ENCODE results near the gene RYR3.
A peak's percentile ranks its signal among the peaks of the same experiment; 100 is the strongest.

Gene RYR3

DNA sequence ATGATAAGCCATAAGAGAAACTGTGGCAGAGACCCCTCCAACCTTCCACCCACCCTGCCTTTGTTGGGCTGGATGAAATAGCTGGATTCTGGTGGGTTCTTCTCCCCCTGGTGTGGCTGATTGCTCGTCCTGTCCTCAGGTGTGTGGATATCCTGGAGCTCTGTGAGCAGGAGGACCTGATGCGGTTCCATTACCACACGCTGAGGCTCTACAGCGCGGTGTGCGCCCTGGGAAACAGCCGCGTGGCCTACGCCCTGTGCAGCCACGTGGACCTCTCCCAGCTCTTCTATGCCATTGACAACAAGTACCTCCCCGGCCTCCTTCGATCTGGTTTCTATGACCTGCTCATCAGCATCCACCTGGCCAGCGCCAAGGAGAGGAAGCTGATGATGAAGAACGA lies 351.2 kb downstream of the RYR3 start:
- DNase-seq, result no peak

- DNase-seq, result no peak
These were observed 354.2 kb downstream of the RYR3 start for GRCh38 chr15:33664947-33665346.

DNA sequence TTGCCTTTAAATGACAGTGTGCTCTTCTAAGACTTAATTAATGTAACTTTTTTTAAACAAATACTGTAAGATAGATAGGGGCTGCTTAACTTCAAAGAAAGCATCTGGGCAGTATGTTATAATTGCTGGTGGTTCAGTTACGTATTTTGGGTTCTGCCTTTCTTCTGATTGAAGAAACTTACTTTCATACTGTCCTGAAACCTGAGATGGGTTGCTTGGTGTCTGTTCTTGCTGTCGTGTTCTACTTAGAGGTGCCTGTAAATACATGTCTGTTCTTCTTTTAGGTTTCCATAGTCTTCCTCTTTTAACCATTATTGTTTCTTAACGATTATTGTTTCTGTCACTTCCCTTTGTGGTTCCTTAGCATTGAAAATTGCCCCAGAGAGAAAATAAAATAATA lies 359.8 kb downstream of the RYR3 start:
- DNase-seq, result no peak

GRCh38 chr15:33671456-33671855 lies 360.7 kb downstream of the RYR3 start:
- DNase-seq, result no peak

DNA sequence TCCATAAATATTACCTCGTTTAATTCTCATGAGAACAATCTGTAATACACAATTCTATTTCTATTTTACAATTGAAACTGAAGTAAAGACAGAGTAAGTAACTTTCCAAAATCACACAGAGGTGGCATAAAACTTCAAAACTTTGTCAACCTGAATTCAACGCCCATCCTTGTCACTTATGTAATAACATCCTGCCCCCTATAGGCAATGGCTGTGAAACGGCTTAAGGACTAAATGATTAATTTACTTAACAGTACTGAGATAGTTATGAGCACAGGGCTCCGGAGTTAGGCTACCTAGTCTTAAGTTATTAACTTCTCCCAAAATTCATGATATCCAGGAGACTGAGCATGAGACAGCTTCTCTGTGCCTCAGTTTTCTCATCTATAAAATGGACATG lies 364.5 kb downstream of the RYR3 start:
- no peak for DNase-seq

GRCh38 chr15:33677238-33677830 lies 366.6 kb downstream of the RYR3 start:
- DNase-seq, result no peak

DNA sequence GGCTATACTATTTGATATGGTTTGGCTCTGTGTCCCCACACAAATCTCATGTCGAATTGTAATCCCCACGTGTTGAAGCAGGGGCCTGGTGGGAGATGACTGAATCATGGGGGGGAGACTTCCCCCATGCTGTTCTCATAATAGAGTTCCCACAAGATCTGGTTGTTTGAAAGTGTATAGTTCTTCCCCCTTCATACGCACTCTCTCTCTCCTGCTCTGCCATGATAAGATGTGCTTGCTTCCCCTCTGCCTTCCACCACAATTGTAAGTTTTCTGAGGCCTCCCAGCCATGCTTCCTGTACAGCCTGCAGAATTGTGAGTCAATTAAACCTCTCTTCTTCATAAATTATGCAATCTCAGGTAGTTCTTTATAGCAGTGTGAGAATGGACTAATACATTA lies 367.4 kb downstream of the RYR3 start:
- no peak for DNase-seq

DNA sequence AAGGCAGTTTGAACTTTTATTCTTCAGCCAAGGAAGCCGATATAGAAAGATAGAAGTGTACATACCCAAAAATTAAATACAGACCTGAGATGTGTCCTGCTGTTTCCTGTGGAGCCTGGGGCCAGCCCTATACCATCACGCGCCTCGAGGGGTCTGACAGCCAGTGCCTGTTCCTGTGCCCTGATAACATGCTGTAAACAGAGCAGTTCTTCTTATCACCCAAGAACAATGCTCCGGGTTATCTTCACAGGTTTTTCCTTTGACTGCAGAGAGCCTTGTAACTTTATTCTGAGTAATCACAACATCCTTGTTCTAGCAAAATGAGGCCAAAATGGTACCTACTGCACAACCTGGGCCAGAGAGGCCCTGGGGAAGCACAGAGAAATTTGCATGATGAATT lies 367.8 kb downstream of the RYR3 start:
- no peak for DNase-seq

GRCh38 chr15:33679061-33679460 lies 368.3 kb downstream of the RYR3 start:
- DNase-seq, result no peak

GRCh38 chr15:33680336-33680735 lies 369.6 kb downstream of the RYR3 start:
- no peak for DNase-seq

- DNase-seq, result no peak
These were observed 382.5 kb downstream of the RYR3 start for GRCh38 chr15:33693166-33693800.

DNA sequence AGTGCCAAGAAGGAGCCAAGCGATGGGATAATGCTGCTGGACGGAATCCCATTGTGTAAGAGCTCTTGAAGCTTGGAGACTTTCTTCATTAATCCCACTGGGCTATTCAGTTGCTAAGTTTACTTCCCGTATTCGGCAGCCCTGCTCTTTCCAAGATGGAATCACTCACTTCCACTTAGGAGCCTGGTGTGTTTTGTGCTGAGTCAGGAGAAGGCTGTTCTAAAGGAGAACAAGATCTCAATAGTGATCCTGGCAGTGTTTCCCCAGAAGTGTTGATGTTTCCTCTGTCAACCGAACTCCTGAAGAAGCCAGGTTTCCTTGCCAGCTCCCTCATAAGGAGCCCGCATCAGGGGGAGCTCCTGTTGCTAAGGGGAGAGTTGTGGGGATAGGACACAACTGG lies 387.4 kb downstream of the RYR3 start:
- no peak for DNase-seq

GRCh38 chr15:33699145-33699544 lies 388.4 kb downstream of the RYR3 start:
- DNase-seq, result no peak

- DNase-seq, result no peak
These were observed 389.1 kb downstream of the RYR3 start for GRCh38 chr15:33699691-33700447.

- peak; percentile 4 for DNase-seq
These were observed 390.0 kb downstream of the RYR3 start for GRCh38 chr15:33700695-33701303.

GRCh38 chr15:33701304-33701696 lies 390.5 kb downstream of the RYR3 start:
- no peak for DNase-seq

DNA sequence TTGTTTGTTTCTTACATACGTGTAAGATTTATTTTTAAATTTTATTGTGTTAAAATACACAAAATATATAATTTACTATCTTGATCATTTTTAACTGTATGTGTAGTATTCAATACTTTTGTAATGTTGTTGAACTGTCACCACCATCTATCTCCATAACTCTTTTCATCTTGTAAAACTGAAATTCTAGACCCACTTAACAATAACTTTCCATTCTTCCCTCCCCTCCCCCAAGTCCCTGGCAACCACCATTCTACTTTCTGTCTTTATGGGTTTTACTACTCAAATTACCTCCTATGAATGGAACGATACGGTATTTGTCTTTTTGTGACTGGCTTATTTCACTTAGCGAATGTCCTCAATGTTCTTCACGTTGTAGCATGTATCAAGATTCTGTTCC lies 395.4 kb downstream of the RYR3 start:
- no peak for DNase-seq

DNA sequence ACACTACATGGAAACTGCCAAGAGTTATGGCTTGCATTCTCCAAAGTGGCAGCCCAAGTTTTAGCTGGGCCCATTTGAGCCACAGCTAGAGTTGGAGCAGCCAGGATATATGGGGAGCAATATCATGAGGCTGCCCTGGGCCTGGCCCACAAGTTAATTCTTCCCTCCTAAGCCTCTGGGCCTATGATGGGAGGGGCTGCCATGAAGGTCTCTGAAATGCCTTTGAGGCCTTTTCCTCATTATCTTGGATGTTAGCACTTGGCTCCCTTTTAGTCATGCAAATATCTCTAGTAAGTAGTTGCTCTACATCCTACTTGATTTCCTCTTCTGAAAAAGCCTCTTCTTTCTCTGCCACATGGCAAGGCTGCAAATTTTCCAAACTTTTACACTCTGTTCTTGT lies 400.0 kb downstream of the RYR3 start:
- no peak for DNase-seq

GRCh38 chr15:33716025-33716424 lies 405.3 kb downstream of the RYR3 start:
- DNase-seq, result no peak

DNA sequence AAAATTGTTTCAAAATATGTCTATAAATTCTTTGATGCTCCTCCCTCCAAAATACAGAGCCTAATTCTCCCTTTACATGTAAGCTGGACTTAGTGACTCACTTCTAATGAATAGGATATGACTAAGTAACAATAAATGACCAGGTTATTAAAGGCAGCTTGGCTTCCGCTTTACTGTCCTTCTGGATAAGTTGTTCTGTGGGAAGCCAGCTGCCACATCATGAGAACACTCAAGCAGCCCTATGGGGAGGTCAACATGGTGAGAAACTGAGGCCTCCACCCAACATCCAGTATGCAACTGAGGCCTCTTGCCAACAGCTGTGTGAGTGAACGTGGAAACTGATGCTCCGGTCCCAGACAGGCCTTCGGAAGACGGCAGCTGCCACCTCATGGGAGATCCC lies 410.2 kb downstream of the RYR3 start:
- no peak for DNase-seq

- no peak for DNase-seq
These were observed 411.4 kb downstream of the RYR3 start for GRCh38 chr15:33722005-33722672.

DNA sequence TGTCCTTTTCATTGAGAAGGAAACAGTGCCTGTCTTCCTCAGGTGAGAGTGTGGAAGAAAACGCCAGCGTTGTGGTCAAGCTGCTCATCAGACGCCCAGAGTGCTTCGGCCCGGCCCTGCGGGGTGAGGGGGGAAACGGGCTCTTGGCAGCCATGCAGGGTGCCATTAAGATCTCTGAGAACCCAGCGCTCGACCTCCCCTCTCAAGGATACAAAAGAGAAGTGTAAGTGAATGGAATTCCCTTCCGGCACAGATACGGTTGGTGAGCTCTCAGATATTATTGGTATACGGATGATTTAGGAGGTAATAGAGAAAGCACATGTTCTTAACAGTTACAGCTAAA lies 411.9 kb downstream of the RYR3 start:
- DNase-seq, result no peak

- no peak for DNase-seq
These were observed 413.7 kb downstream of the RYR3 start for GRCh38 chr15:33724321-33725036.
